Activated CD8-positive, alpha-beta memory T cell treated with anti-CD3 and anti-CD28 coated beads for 48 hours (primary cell): ENCODE measurements around the gene KRTAP13-4.

ENCODE experiments used
- DNase-seq, 3 experiments: peaks; one replicate each; pipeline ENCODE4 v3.0.0-alpha.2; 2020; ENCODE audit warnings: low read depth in 2 of 3, low spot score in 2 of 3

KRTAP13-4 gene, protein sequence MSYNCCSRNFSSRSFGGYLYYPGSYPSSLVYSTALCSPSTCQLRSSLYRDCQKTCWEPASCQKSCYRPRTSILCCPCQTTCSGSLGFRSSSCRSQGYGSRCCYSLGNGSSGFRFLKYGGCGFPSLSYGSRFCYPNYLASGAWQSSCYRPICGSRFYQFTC

GRCh38 chr21:30430170-30430655, at the start of gene KRTAP13-4:
Gene KRTAP13-4, plus strand, starts transcription at chr21:30430220. Its CDS starts 56 bp downstream, at chr21:30430276.
- no peak for DNase-seq

DNA sequence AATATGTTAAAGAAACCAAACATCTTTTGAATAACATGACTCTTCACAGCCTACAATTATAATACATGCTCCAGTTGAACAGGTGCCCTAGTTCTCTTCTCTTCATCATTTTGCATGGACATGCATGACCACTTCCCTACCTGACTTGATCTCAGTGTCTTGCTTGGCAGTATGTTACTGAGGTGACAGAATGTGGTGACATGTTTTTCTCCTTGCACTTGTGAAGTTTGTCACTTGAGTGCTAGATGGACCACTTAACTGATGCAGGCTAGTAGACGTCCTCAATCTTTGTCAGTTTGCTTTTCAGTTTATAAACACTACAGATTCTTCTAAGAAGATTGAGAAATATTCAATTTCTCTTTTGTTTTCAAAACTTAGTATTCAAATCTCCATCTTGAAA, 47.8 kb upstream of the KRTAP13-4 start:
- no peak for DNase-seq

DNA sequence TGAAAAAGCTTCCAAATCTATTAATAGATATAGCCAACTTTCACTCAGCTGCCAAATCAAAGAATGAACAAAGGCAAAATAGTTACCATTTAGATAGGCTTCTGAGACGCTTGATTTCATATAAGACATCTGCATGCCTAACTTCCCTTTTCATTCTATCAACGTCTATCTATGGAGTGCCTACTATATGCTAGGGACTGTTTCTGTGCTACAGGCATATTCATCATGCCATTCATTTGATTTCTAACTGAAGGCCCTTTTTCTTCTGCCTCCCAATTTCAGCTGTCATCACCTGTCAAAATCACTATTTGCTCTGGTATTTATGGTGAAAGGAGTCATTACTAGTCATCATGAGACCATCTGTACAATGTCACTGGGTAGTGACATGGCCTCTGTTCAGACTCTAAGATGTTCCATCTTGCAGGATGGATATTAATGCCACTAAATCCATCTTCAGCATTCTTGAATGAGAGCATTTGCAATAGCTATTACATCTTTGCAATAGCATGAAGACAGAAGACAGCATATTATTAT, 38.5 kb upstream of the KRTAP13-4 start:
- no peak for DNase-seq

- no peak for DNase-seq
Measured at GRCh38 chr21:30395731-30396130, 34.3 kb upstream of the KRTAP13-4 start, which contains the start of gene KRTAP13-1. Gene KRTAP13-1, plus strand, starts transcription at chr21:30396031. Its CDS starts 56 bp downstream, at chr21:30396087.

DNA sequence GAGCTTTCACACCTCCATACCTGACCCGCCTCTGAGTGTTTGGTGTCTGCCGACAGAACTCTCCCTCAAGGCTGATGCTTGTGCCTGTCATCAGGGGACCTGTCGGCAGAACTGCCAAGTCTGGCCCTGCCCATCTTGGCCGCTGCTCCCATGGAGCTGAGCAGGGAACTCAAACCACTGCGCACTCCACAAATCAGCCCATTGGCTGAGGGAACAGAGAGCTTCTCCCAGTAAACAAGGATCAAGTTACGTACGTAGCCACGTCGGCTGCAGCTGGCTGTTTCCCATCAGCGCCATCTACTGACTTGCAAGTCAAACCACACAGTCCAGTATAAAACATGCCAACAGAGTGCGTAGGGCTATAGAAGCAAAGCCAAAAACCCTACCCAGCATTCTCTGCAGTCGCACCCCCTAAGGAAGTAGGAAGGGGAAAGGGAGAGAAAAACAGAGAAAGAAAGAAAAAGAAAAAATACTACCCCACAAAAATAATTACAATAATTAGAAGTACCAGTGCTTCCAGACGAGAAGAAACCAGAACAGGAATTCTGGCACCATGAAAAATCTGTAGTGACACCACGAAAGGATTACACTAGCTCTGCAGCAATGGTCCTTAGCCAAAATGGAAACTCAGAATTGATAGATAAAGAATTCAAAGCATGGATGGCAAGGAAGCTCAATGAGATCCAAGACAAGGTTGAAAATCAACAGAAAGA, 21.1 kb upstream of the KRTAP13-4 start:
- DNase-seq: no peak

GRCh38 chr21:30415993-30416392, 14.0 kb upstream of the KRTAP13-4 start:
- DNase-seq: no peak

- no peak for DNase-seq
Measured at GRCh38 chr21:30425826-30426225, 4.2 kb upstream of the KRTAP13-4 start, which contains the start of gene KRTAP13-3. Gene KRTAP13-3, minus strand, starts transcription at chr21:30425926. Its CDS starts 14 bp downstream, at chr21:30425912.

DNA sequence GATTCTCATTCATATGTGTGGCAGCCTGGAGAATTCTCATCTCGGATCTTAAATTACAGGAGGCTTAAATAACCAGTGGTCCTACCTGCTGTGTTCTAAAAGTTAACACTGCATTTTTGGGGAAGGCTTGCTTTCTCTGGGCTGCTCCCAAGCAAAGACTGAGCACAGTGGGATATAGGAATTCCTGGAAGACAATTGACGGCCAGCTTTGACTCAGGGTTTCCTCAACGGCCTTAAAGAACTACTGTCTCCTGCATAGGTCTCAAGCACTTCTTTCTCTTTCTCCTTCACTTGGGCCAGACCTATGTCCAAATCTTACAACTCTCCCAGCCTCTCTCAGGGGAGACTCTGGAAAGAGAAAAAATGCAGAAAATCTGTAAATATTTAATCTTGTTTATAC, 3.3 kb upstream of the KRTAP13-4 start:
- no peak for DNase-seq

DNA sequence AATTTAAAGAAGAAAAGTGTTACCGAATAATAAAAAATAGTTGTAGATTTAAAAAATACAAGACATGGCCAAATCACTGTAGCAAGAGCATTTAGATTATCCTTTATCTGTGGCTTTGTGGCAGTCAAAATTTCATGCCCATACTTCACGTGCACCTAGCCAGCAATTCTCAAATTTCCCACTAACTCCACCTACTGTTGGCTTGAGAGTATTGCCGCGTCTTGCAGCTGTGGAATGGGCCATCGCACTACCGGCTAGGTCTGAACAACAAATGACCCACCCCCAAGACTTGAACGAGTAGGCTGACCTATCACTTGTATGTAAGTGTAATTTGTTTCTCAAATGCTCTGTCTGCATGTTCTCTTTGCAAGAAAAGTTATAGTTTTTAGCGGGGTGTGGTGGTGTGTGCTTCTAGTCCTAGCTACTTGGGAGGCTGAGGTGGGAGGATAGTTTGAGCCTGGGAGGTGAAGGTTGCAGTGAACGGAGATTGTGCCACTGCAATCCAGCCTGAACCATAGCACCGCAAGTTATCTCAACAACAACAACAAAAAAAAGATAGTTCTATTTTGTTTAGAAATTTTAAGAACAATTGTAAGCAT, 4.1 kb downstream of the KRTAP13-4 start:
- peak in 1 of 3 experiments; percentile 0 for DNase-seq

GRCh38 chr21:30437010-30437565, 7.1 kb downstream of the KRTAP13-4 start:
- no peak for DNase-seq

GRCh38 chr21:30439975-30440374, 10.0 kb downstream of the KRTAP13-4 start, which contains the start of gene KRTAP15-1:
Gene KRTAP15-1, plus strand, starts transcription at chr21:30440275. Its CDS starts 53 bp downstream, at chr21:30440328.
- DNase-seq: no peak

- no peak for DNase-seq
Measured at GRCh38 chr21:30443226-30443625, 13.2 kb downstream of the KRTAP13-4 start.

GRCh38 chr21:30444204-30444603, 14.2 kb downstream of the KRTAP13-4 start:
- DNase-seq: no peak

GRCh38 chr21:30447056-30447455, 17.0 kb downstream of the KRTAP13-4 start:
- no peak for DNase-seq

- DNase-seq: no peak
Measured at GRCh38 chr21:30448514-30448913, 18.5 kb downstream of the KRTAP13-4 start.

DNA sequence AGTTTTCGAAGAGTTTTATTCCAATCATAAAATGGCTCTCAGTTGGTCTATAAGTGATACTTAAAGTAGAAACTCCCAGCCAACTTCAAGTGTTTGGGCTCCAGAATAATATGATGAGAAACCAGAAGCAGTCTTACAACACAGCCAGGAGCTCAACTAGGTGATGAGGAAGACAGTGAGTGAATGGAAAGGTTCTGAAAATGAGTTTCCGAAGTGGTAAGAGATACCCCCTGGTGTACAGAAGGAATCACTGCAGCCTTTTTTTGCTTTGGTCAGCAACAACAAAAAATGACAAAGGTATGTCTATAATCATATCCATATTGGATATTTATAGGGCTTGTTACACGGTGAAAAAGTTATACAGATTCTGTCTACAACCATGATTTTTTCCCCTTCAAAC, 33.7 kb downstream of the KRTAP13-4 start:
- no peak for DNase-seq

- no peak for DNase-seq
Measured at GRCh38 chr21:30468900-30469714, 39.1 kb downstream of the KRTAP13-4 start.

DNA sequence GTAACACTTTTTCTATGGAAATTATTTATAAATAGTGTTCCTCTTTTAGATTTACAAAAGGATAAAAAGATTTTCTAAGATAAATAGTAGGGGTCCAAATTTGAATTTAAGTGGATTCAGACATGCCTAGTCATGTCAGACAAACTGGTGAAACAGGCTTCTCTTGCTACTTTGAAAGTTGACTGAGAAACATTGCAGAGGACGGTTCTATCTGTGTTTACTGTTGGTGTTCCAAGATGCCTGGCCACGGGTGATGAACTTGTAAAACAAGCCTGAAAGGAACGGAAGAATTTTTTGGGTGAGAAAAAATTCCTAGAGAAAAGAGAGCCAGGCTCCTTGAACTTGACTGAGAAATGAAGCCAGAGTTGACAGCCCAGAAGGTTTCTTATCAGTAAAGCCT, 48.0 kb downstream of the KRTAP13-4 start:
- no peak for DNase-seq

DNA sequence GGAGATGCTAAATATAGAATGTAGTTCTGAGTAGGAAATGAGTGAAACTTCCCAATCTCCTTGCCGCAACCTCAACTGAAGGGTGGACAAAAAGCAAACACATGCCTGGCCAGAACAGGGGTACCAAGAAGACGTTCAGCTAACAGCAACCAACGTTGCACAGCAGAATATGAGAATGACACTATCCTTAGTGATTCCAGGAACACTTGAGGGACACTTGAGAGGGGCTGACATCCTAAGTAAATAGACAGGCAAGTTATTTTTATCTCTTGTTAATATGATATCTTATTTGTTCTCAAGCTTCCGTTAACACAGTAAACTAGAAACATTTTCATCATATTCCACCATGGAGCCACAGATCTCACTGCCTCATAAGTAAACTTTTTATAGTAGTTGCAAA, 49.2 kb downstream of the KRTAP13-4 start:
- DNase-seq: no peak

- DNase-seq: no peak
Measured at GRCh38 chr21:30480145-30480544, 50.1 kb downstream of the KRTAP13-4 start, which contains the start of gene KRTAP19-1. Gene KRTAP19-1, minus strand, starts transcription at chr21:30480367. Its CDS starts 50 bp downstream, at chr21:30480317.
